Esophagus muscularis mucosa (tissue), 3 donors: ENCODE data around the gene POLD1.
"Not testable (repeated sequence)": the region's sequence is repeated elsewhere in the genome, so short reads cannot be mapped to it uniquely, and the experiment has no call there.

ENCODE experiments used
- CTCF ChIP-seq, 3 experiments: fragments of 200-600 bp in 2 of 3; fragments of 450-650 bp in 1 of 3; sonication (generic) in 2 of 3; IDR thresholded peaks; one replicate each; pipeline ENCODE4 v1.5.1; 2017 to 2019; ENCODE audit warnings: antibody characterized with exemption in 3 of 3, mild to moderate bottlenecking in 2 of 3, moderate library complexity in 1 of 3
- POLR2A ChIP-seq: fragments of 450-650 bp; IDR thresholded peaks from one replicate; pipeline ENCODE4 v1.6.1; 2017; ENCODE audit warnings: antibody characterized with exemption, moderate library complexity, mild to moderate bottlenecking, low read depth

- not testable (repeated sequence) for TF ChIP-seq POLR2A; CTCF (IDR thresholded peaks at IDR 0.05)
These were observed 47.1 kb upstream of the POLD1 start for GRCh38 chr19:50337031-50337430.
